ENCODE results near the gene ABHD17C.

Gene ABHD17C

GRCh38 chr15:80689716-80690115 is 5.4 kb upstream of the ABHD17C start:
- DNase-seq, result no peak
- ATAC-seq, result no peak

- ATAC-seq (no peak), DNase-seq (no peak)
These were observed 3.5 kb upstream of the ABHD17C start for GRCh38 chr15:80691575-80691974.

DNA sequence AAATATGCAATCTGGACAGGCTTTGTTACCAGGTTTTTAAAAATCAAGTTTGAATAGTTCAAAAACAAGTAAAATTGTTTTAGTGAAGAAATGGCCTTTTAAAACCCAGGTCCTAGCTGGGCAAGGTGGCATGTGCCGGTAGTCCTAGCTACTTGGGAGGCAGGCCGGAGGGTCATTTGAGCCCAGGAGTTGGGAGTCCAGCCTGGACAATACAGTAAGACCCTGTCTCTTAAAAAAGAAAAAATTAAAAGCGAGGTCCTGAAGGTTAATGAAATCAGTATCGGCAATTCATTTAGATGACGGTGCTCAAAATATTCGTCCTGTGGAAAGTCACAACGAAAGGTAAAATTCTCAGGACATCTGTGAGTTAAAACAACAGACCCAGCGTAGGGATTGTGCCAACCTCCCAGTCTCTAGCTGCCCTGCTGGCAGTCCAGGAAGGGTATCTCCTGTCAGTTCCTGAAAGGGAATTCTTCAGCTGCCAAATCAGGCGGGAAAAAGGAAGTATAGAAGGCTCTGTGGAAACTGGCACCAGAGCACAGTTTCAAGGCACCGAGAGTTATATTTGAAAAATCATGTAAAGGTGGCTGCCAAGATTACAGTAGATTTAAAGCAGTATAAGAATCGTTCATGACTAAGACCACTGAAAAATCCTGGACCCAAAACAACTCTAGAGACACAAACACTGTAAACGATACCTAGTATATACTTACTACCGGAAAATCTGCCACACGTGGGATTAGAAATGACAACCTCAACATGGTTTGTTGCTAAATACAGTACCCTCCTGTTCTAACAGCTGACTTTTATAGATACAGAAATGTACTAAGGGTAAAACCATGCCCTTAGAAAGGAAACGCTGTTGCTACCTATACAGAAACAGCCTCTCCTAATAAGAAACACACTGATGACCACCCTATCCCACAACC is 1.2 kb upstream of the ABHD17C start:
- ATAC-seq (no peak), DNase-seq (no peak)

GRCh38 chr15:80694611-80695098 is 455 bp upstream of the ABHD17C start:
- peak; percentile 48 for DNase-seq
- ATAC-seq, result peak; percentile 24

DNA sequence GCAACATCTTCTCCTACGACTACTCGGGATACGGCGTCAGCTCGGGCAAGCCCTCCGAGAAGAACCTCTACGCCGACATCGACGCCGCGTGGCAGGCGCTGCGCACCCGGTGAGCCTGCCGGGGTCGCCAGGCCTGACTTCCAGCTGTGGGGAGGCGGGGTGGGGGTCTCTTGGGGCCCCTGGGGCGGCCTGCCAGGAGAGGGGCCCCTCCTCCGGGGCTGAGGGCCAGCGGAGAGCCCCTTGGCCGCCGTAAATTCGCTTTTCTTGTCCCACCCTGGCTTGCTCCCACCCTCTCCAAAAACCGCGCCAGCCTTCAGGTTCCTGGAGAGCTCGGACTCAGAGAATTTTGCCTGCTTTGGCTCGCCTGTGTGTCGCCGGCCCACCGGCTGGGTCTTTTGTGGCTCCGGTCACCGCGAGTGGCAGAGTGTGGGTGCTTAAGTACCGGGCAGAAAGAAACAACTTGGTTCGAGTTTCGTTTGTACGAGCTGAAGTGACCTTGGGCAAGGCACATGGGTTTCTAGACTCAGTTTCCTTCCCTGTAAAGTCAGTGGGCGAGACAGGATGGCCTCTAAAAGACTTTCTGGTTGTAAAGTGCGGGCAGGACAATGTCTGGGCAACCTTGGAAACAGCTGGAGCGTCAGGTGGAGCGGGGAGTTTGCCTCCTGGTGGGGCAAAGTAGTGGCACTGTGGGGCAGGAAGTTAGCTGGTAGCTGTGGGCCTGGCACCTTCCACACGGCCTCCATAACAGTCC is 976 bp downstream of the ABHD17C start:
- DNase-seq (peak; percentile 25), ATAC-seq (peak; percentile 12)

DNA sequence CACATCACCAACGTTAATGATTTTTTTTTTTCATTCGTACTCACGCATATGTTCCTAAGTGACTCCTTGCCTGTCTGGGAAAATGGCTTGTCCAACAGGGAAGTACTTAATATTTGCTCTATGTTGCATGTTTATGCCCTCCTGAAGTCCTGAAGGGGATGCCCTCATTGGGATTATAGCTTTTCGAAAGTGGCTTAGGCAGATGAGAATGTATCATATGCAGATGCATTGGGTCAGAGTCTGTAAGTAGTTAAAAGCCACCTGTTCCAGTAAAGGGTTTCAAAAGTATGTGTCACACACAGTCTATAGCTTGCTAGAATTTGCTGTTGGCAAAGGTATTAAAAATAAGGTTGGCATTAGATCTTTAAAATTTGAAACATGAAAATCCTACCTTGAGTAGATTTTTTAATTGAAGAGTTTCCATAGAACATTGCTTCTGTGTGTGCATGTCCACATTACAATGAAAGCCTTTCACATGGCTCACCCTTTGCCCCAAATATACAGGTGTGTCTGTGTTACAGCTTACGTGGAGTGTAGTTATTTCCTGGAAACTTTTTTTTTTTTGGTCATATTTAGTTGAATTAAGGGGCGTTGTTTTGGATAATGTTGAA is 2.1 kb downstream of the ABHD17C start:
- no peak for DNase-seq
- no peak for ATAC-seq

GRCh38 chr15:80698676-80699075 is 3.6 kb downstream of the ABHD17C start:
- no peak for DNase-seq
- no peak for ATAC-seq

- DNase-seq (no peak), ATAC-seq (no peak)
These were observed 4.9 kb downstream of the ABHD17C start for GRCh38 chr15:80699981-80700380.

DNA sequence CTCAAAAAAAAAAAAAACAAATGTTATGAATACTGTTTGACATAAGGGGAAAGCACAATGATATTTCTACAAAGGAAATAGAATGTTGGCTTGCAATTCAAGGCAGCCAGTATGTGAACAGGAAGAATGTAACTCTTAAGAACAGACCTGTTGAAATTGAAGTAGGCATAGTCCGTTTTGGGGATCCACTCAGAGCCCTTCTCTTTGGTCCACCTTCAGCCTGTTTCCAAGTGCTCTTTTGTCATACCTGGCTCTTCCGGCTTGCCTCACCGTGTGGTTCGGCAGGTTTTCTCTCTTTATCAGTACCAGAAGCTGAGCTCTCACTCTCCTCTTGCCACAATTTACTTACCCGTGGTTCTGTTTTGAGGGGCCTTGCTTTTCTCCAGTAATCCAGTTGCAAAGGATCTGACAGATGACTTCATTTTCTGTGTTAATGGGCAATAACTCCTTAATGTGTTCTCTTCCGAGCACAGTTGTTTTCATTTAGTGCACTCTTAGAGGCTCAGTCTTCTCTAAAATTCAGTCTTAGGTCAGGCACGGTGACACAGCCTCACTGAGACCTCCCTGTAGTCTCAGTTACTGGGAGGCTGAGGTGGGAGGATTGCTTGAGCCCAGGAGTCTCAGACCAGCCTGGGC is 6.7 kb downstream of the ABHD17C start:
- ATAC-seq (no peak), DNase-seq (no peak)

DNA sequence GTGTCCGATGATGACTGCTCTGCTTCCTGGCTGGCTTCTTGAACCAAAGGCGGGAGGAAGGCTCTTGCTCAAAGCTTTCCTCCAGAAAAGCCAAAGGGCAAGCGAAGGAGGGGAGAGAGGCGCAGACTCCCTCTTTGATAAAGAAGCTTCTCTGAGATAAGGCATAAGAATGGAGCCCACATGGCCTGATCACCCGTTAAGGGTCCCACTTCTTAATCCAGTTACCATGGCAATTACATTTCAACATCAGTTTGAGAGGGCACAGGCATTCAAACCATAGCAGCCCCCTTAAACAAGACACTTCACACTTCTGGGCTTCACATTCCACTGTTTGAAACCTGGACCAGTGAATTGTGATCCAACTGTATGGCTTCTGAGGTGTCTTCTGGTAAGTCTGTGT is 8.0 kb downstream of the ABHD17C start:
- DNase-seq (no peak), ATAC-seq (no peak)

DNA sequence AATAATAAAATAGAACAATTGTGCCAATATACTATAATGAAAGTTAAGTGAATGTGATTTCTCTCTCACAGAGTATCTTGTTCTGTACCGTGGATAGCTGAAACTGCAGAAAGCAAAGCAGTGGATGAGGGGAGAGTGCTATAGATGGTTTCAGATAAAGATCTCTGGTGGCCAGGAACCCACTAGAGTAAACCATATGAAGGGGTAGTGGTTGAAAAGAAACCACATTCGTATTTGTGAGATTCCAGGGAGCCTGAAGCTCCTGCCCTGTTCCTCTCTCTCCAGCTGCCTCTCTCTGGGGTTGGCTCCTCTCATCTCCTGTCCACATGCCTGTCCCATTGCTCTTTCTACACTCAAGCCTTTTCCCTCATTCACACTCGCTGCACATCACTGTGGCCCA is 8.9 kb downstream of the ABHD17C start:
- DNase-seq (no peak), ATAC-seq (no peak)

- DNase-seq, result no peak
- no peak for ATAC-seq
These were observed 11.1 kb downstream of the ABHD17C start for GRCh38 chr15:80706161-80706560.

DNA sequence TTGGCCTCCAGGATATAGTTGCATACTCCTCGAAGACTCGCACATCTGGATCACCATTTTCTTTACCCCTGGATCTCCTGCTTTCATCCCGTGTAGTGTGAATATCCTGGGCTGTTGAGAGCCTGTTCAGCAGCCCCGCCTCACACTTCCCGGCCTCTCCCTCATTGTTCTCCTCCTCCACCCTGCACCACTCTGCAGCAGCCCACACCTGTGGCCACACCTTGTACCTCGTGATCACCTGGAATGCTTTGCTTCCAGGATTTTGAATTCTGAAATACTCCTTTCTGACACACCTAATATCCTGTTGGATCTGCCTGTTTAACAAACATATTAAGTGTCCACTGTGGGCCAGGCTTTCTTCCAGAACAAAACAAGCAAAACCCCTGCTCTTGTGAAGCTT is 14.4 kb downstream of the ABHD17C start:
- no peak for DNase-seq
- no peak for ATAC-seq

DNA sequence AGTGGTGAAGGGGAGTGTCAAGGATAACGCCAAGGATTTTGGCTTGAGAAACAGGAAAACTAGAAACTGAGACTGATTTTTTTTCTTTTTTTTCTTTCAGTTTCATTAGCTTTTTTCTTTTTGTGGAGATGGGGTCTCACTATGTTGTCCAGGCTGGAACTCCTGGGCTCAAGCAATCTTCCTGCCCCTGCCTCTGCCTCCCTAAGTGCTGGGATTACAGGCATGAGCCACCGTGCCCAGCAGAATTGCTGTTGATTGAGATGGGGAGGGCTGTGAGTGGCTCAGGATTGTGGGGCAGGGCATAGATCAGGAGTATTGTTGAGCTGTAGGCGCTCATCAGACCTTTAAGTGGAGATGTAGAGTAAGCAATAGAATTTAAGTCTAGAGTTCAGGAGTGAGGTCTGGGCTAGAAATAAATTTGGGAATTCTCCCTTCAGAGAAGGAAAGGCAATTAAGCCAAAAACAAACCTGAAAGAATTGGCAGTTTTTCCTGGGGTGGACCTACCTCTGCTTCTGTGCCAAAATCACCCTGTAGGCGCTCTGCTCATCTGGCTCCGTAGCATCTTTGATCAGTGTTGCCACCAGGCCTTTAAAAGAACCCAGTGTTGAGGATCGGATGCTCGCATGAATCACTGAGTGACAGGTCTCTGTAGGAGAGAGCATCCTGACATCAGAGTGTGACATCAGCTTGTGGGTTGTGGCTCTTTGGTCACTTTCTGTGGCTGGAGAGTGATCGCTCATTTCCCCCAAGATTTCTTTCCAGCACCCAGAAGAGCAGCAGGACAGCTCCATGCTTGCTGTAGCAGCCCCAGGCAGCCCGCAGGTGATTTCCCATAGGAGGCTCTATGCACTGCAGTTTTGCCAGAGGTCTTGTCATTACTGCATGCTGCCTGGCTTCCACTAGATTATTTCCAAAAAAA is 15.8 kb downstream of the ABHD17C start:
- DNase-seq (peak; percentile 72), ATAC-seq (peak; percentile 97)

DNA sequence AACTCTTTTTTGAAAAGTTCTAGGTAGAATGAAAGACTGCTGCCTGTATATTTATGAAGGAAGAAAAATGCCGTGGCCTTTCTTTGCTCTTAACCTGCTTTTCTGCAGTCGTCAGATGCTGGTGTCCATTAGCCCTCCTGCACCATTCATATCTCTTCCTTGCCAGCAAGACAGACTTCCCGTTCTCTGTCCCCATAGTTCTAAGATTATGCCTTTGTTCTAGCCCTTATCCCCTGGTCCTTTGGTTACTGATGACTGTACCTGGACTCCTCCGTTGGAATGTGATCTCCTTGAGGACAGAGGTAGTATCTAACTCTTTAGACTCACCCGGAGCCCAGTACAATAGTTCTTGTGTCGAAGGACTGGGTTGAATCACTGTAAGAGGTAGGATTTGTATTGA is 16.8 kb downstream of the ABHD17C start:
- ATAC-seq (no peak), DNase-seq (no peak)

- ATAC-seq (no peak), DNase-seq (no peak)
These were observed 17.8 kb downstream of the ABHD17C start for GRCh38 chr15:80712956-80713355.

- no peak for DNase-seq
These were observed 26.4 kb downstream of the ABHD17C start for GRCh38 chr15:80721476-80721875.

GRCh38 chr15:80722811-80723210 is 27.7 kb downstream of the ABHD17C start:
- ATAC-seq (no peak), DNase-seq (no peak)

More at GRCh38 chr15:80721476-80721875, 26.4 kb downstream of the ABHD17C start:
- no peak for ATAC-seq

DNA sequence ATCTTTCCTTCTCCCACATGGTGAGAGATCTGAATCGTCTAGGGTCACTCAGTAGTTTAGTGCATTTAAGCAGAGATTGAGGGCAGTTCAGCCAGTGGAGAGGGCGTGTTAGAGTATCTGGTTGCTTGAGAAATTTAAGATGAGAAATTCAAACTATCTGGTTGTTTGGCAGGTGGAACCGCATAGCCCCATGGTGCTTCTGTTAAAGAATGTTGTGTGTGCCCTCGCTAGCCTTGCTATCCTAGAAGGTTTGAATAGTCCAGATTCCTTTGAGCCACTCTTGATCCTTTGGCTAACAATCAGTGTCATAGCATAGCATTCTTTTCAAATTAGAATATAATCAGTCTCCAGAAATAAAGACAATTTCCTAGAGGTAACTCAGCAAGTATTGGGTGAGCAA is 32.1 kb downstream of the ABHD17C start:
- ATAC-seq (no peak), DNase-seq (no peak)

- ATAC-seq (no peak), DNase-seq (no peak)
These were observed 32.5 kb downstream of the ABHD17C start for GRCh38 chr15:80727596-80727995.

DNA sequence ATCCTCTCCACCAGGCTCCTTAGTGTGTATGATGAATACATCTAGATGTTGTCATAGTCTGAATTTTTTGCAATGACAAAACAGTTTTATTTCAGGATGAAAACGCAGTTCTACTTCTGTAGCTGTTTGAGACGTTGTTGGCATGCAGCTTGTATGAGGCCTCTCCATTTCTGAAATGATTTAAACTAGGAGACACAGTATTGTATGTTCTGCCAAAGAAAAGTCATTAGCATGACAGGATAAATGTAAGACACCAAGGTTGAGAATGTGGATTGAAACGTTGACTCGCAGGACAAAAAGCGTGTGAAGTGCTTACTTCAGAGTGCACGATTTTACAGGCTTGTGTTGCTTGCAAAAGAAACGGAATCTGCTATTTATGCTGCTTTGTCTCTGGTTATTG is 35.3 kb downstream of the ABHD17C start:
- DNase-seq, result no peak
- no peak for ATAC-seq

Measured in stimulated activated naive CD8-positive, alpha-beta T cell treated with anti-CD3 and anti-CD28 coated beads, Interleukin-15, Interleukin-2, amounts not matched to agents 100 U/mL and 50 U/mL, for 24 hours (primary cell).